Smooth muscle cell (in vitro differentiated cells): ENCODE results near the gene FEM1C. TPM values are rescaled to one million over a fixed set of nuclear protein-coding genes. Genes with fewer than 3 reads are reported as not detected.
A peak's percentile ranks its signal among the peaks of the same experiment; 100 is the strongest.

Experiments
- DNase-seq: peaks from one replicate; lab custom pipeline; 2025; ENCODE audit not compliant: unreplicated experiment; lab: John Stamatoyannopoulos, UW
- H2AFZ ChIP-seq: fragments of 200-600 bp; sonication (generic); 2 replicates; pipeline ENCODE4 v1.6.0; 2016; ENCODE audit warnings: antibody characterized with exemption, low read depth, mild to moderate bottlenecking
- H3F3A ChIP-seq: fragments of 200-600 bp; sonication (generic); 2 replicates; pipeline ENCODE4 v1.6.0; 2017; ENCODE audit warnings: antibody characterized with exemption, low read depth
- H3K27ac ChIP-seq: fragments of 200-600 bp; sonication (generic); 2 replicates; pipeline ENCODE4 v1.5.1; 2016; ENCODE audit warnings: low read depth, mild to moderate bottlenecking
- H3K27me3 ChIP-seq: fragments of 200-600 bp; sonication (generic); 2 replicates; pipeline ENCODE4 v1.6.1; 2016; ENCODE audit warnings: low read depth, mild to moderate bottlenecking
- H3K36me3 ChIP-seq: fragments of 200-600 bp; sonication (generic); 2 replicates; pipeline ENCODE4 v1.5.1; 2016; ENCODE audit warnings: low read depth
- H3K4me1 ChIP-seq: fragments of 200-600 bp; sonication (generic); 2 replicates; pipeline ENCODE4 v1.5.1; 2016; ENCODE audit warnings: low read depth
- H3K4me2 ChIP-seq: fragments of 200-600 bp; sonication (generic); 2 replicates; pipeline ENCODE4 v1.6.0; 2016; ENCODE audit warnings: mild to moderate bottlenecking
- H3K4me3 ChIP-seq: fragments of 200-600 bp; sonication (generic); 2 replicates; pipeline ENCODE4 v1.5.1; 2016; ENCODE audit warnings: mild to moderate bottlenecking
- H3K79me2 ChIP-seq: fragments of 200-600 bp; sonication (generic); 2 replicates; pipeline ENCODE4 v1.6.0; 2016; ENCODE audit warnings: low read depth, mild to moderate bottlenecking
- H3K9ac ChIP-seq: fragments of 200-600 bp; sonication (generic); 2 replicates; pipeline ENCODE4 v1.6.0; 2016; ENCODE audit warnings: low read depth
- H3K9me3 ChIP-seq: fragments of 200-600 bp; sonication (generic); replicated peaks from 2 replicates; pipeline ENCODE4 v1.5.1; 2016; ENCODE audit warnings: low read depth
- H4K20me1 ChIP-seq: fragments of 200-600 bp; sonication (generic); 2 replicates; pipeline ENCODE4 v1.6.0; 2016; ENCODE audit warnings: low read depth
- CTCF ChIP-seq: fragments of 200-600 bp; sonication (generic); IDR thresholded peaks from 2 replicates; pipeline ENCODE4 v1.5.1; 2017; ENCODE audit warnings: borderline replicate concordance, mild to moderate bottlenecking, antibody characterized with exemption; ENCODE audit not compliant: insufficient read depth, poor library complexity, severe bottlenecking
- WGBS: methylation state at CpG from one replicate; pipeline ENCODE4 v1.1.7; 2016; ENCODE audit warnings: low lambda C conversion rate; 5-methylcytosine and 5-hydroxymethylcytosine counted together
- polyA plus RNA-seq: library from polyadenylated mRNA; unstranded; fragments of >200 nt; fragmentation: Nextera tagmentation; extraction: Ambion mirVana; gene quantifications from 2 replicates; pipeline ENCODE4 v1.2.1, GENCODE V29; 2016
- total RNA-seq: library from RNA; depleted of rRNA; stranded (reverse); fragments of >200 nt; gene quantifications from 2 replicates; pipeline ENCODE4 v1.2.3, GENCODE V29; 2014

The FEM1C gene
- total and polyA plus RNA-seq, 2 experiments from 2014 or later = 5.9 to 31.7 TPM

DNA sequence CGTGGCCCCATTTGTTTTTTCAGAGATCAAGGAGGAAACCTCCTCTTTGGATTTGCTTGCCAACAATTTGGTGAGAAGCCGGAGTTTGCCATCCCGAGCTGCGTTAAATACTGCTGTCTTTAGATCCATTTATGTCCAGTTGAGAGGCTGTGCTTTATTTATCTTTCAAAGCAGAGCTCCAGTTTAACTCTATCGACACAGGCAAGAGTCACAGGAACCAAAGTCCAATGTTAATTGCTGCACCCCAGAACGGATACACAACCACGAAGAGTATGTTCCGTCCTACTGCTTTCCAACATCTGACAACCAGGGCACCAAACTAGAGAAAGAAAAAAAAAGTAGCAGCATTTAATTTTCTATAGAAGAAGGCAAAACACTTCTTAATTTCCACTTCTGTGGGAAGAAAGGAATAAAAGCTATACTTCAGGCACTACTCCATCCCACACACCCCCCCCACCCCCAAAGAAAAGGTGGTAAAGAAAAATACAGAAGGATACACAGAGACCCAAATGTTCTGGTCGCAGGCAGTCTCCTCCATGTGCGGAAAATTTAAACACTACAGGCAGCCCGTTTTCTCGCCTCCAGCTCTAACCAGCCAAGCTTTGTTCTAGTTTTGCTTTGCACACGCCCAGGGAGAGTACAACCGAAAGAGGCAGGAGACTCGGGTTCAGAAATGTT lies 1.1 kb downstream of the FEM1C start:
- Histone ChIP-seq H3K4me2 (peak overlapping the region; percentile 88), H4K20me1 (peaks cover 53% of the 10 kb centered on the region), H3K27ac (peak overlapping the region; percentile 93), H3K9me3 (no peaks in the 10 kb centered on the region), H3F3A (no peaks in the 10 kb centered on the region), H3K4me1 (peaks cover 36% of the 10 kb centered on the region), H3K9ac (peak overlapping the region; percentile 94), H2AFZ (no peak overlapping the region), H3K79me2 (peaks cover 54% of the 10 kb centered on the region), H3K27me3 (no peaks in the 10 kb centered on the region), H3K36me3 (no peaks in the 10 kb centered on the region), H3K4me3 (peak overlapping the region; percentile 96)
- no peak for TF ChIP-seq CTCF
- 5% methylated on average over 15 of the region's 15 CpGs for WGBS
- no peak for DNase-seq

DNA sequence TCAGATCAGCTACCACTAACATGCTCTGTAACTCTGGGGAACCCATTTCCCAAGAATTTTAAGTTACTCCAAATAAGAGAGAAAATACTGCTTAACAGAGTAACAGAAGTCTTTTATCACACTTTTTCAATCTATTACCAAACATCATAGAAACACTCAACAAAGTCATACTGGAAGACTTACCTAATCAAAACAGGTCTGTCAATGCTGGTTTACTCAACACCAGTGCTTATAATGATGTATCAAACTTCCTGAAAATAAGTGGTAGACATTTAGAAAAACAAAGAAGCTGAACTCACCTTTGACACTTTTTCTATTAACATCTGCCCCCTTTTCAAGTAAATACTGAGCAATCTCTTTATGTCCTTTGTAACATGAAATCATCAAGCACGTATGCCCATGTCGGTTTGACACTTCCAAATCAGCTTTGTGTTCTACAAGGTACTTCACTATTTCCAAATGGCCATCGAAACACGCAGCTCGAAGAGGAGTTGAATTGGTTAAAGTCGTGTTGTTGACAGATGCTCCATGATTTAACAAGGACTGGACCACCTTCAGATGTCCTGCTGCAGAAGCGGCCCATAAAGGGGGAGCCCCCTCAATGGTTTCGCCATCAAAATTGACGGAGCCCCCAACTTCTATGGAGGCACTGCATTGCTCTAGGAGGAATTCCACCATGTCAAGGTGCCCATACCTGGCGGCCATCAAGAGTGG lies 1.8 kb downstream of the FEM1C start:
- peak overlapping the region; percentile 96 for H3K4me3 ChIP-seq
- peak overlapping the region; percentile 88 for H3K4me2 ChIP-seq
- peaks cover 61% of the 10 kb centered on the region for H3K79me2 ChIP-seq
- no peaks in the 10 kb centered on the region for H3K36me3 ChIP-seq
- no peaks in the 10 kb centered on the region for H3K9me3 ChIP-seq
- H2AFZ ChIP-seq = no peak overlapping the region
- peak overlapping the region; percentile 94 for H3K9ac ChIP-seq
- WGBS = 53% methylated on average over 10 of the region's 10 CpGs
- DNase-seq = no peak
- H3K27me3 ChIP-seq = no peaks in the 10 kb centered on the region
- no peak for TF ChIP-seq CTCF
- peak overlapping the region; percentile 93 for H3K27ac ChIP-seq
- H3F3A ChIP-seq = no peaks in the 10 kb centered on the region
- H4K20me1 ChIP-seq = peaks cover 60% of the 10 kb centered on the region
- H3K4me1 ChIP-seq = peaks cover 36% of the 10 kb centered on the region

DNA sequence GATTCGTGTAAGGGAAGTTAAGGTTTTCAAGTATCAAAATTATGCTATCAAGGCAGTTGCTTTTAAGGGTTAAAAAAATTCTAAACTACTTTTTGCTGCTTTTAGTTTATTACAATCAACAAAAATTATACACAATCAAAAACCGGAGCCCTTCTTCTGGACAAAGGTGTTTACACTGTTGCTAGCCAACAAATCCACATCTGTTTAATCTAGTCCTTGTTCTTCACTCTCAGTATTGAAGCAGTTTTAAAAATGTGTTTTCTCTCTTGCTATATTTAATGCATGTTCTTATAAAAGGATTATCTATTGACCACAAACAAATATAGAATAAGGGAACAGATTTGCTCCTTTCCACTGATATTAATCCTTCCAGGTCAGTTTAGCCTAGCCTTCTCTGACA lies 2.5 kb downstream of the FEM1C start:
- Histone ChIP-seq H3K27me3 (no peaks in the 10 kb centered on the region), H3K9me3 (no peaks in the 10 kb centered on the region), H3F3A (no peaks in the 10 kb centered on the region), H3K4me1 (peaks cover 36% of the 10 kb centered on the region), H3K79me2 (peaks cover 68% of the 10 kb centered on the region), H3K9ac (peak overlapping the region; percentile 94), H2AFZ (no peak overlapping the region), H3K27ac (peak overlapping the region; percentile 93), H3K4me2 (peak overlapping the region; percentile 88), H3K4me3 (peak overlapping the region; percentile 96), H3K36me3 (no peaks in the 10 kb centered on the region), H4K20me1 (peaks cover 67% of the 10 kb centered on the region)
- TF ChIP-seq CTCF = no peak
- no peak for DNase-seq
- 33% methylated on average over 2 of the region's 2 CpGs for WGBS
